ENCODE measurements around the gene PEDS1. TPM values are rescaled to one million over a fixed set of nuclear protein-coding genes. Genes with fewer than 3 reads are reported as not detected.

PEDS1 gene
- total and polyA plus RNA-seq, 2 of the 13 experiments (the other 11 are each of a cell fraction or from before 2014, with no cell fraction given), result 30.5 to 93.9 TPM

DNA sequence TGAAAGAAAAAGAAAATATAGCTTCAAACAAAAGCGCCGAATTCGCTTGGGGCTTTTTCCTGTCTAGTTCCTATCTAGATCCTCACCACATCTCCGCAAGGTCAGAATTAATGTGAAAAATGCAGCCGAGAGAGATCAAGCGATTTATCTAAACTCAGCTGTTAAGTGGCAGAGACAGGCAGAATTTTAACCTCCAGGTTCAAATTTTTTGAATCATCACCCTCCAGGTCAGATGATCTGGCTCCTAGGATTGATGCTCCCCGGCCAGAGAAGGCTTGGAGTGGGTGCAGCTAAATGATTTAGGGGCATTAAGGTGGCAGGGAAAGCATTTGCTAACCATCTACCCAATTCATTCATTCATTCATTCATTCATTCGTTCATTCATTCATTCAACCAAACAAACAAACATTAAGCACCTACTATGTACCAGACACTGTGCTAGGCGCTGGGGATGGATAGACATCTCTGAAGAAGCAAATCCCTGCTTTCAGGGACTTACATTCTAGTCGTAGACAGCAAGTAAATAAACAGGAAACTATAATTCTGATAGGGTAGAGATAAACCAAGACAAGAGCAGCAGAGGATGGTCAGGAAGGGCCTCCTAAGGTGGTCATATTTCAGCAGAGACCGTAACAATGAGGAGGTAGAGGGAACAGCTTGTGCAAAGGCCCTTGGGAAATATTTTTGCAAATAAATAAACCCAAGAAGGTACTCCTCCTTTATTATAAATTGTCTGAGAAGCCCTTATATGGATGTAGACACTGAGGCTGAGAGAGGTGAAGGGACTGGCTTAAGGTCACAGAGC is 39.9 kb downstream of the PEDS1 start (continued):
- TF ChIP-seq ZFP90 (CRISPR knock-in tag; IDR thresholded peaks at IDR 0.05; ENCODE audit: borderline replicate concordance) (0 out of 2 replicates have a peak, but pooled peaks have one; percentile 10), ZNF136 (CRISPR knock-in tag; IDR thresholded peaks at IDR 0.05; ENCODE audit: low read depth) (no peak), ZNF510 (CRISPR knock-in tag; IDR thresholded peaks at IDR 0.05; ENCODE audit: low read depth) (0 out of 2 replicates have a peak, but pooled peaks have one; percentile 0), ZNF615 (CRISPR knock-in tag; IDR thresholded peaks at IDR 0.05; ENCODE audit: borderline replicate concordance) (0 out of 2 replicates have a peak, but pooled peaks have one; percentile 56), REL (CRISPR knock-in tag; conservative IDR thresholded peaks at IDR 0.05) (0 out of 2 replicates have a peak, but pooled peaks have one; percentile 3), ZMYM2 (CRISPR knock-in tag; IDR thresholded peaks at IDR 0.05) (no peak), NR2C2 (CRISPR knock-in tag; IDR thresholded peaks at IDR 0.05; ENCODE audit: borderline replicate concordance) (no peak; the same call in 1 of the 2 replicates), GABPA (IDR thresholded peaks at IDR 0.05; ENCODE audit: low read depth, low read length) (no peak), GABPA (CRISPR knock-in tag; IDR thresholded peaks at IDR 0.05; ENCODE audit: low read depth) (peak; percentile 23; the same call in 1 of the 2 replicates), ZMYM3 (CRISPR knock-in tag; IDR thresholded peaks at IDR 0.05) (peak; percentile 54), ZNF451 (CRISPR knock-in tag; IDR thresholded peaks at IDR 0.05) (no peak), CHD4 (IDR thresholded peaks at IDR 0.05; ENCODE audit: borderline replicate concordance, low read length) (peak; percentile 52; the same call in 1 of the 2 replicates), ZNF24 (IDR thresholded peaks at IDR 0.05) (peak; percentile 98)
- TF ChIP-seq, protein P1, sequence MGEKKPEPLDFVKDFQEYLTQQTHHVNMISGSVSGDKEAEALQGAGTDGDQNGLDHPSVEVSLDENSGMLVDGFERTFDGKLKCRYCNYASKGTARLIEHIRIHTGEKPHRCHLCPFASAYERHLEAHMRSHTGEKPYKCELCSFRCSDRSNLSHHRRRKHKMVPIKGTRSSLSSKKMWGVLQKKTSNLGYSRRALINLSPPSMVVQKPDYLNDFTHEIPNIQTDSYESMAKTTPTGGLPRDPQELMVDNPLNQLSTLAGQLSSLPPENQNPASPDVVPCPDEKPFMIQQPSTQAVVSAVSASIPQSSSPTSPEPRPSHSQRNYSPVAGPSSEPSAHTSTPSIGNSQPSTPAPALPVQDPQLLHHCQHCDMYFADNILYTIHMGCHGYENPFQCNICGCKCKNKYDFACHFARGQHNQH (CRISPR knock-in tag; IDR thresholded peaks at IDR 0.05), result 0 out of 2 replicates have a peak, but pooled peaks have one; percentile 33
- TF ChIP-seq, protein P2, sequence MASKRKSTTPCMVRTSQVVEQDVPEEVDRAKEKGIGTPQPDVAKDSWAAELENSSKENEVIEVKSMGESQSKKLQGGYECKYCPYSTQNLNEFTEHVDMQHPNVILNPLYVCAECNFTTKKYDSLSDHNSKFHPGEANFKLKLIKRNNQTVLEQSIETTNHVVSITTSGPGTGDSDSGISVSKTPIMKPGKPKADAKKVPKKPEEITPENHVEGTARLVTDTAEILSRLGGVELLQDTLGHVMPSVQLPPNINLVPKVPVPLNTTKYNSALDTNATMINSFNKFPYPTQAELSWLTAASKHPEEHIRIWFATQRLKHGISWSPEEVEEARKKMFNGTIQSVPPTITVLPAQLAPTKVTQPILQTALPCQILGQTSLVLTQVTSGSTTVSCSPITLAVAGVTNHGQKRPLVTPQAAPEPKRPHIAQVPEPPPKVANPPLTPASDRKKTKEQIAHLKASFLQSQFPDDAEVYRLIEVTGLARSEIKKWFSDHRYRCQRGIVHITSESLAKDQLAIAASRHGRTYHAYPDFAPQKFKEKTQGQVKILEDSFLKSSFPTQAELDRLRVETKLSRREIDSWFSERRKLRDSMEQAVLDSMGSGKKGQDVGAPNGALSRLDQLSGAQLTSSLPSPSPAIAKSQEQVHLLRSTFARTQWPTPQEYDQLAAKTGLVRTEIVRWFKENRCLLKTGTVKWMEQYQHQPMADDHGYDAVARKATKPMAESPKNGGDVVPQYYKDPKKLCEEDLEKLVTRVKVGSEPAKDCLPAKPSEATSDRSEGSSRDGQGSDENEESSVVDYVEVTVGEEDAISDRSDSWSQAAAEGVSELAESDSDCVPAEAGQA (IDR thresholded peaks at IDR 0.05; ENCODE audit: low read depth), result no peak
- TF ChIP-seq, protein P2 (CRISPR knock-in tag; IDR thresholded peaks at IDR 0.05; ENCODE audit: borderline replicate concordance), result no peak
- TF ChIP-seq, protein P3, sequence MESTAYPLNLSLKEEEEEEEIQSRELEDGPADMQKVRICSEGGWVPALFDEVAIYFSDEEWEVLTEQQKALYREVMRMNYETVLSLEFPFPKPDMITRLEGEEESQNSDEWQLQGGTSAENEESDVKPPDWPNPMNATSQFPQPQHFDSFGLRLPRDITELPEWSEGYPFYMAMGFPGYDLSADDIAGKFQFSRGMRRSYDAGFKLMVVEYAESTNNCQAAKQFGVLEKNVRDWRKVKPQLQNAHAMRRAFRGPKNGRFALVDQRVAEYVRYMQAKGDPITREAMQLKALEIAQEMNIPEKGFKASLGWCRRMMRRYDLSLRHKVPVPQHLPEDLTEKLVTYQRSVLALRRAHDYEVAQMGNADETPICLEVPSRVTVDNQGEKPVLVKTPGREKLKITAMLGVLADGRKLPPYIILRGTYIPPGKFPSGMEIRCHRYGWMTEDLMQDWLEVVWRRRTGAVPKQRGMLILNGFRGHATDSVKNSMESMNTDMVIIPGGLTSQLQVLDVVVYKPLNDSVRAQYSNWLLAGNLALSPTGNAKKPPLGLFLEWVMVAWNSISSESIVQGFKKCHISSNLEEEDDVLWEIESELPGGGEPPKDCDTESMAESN (CRISPR knock-in tag; conservative IDR thresholded peaks at IDR 0.05), result no peak

Data from HepG2 (cell line).